Mucosa of rectum (tissue), 2 donors: Measurements from ENCODE around the gene GNPTAB.
"Not testable (repeated sequence)": the region's sequence is repeated elsewhere in the genome, so short reads cannot be mapped to it uniquely, and the experiment has no call there.

Experiments
- H3K27ac ChIP-seq, 2 donors: one replicate each; pipeline ENCODE4 v1.7.0; 2013; ENCODE audit warnings: inconsistent platforms in 2 of 2, low read depth in 2 of 2, low read length in 2 of 2
- H3K27me3 ChIP-seq, 2 donors: one replicate each; pipeline ENCODE4 v1.7.0; 2013; ENCODE audit warnings: low read length in 2 of 2; ENCODE audit not compliant: control insufficient read depth in 2 of 2, insufficient read depth in 2 of 2
- H3K36me3 ChIP-seq, 2 donors: one replicate each; pipeline ENCODE4 v1.7.0; 2013; ENCODE audit warnings: low read length in 2 of 2; ENCODE audit not compliant: control insufficient read depth in 2 of 2, insufficient read depth in 2 of 2
- H3K4me1 ChIP-seq, 2 donors: one replicate each; pipeline ENCODE4 v1.7.0; 2013; ENCODE audit warnings: low read length in 2 of 2, mild to moderate bottlenecking in 1 of 2; ENCODE audit not compliant: control insufficient read depth in 2 of 2, insufficient read depth in 2 of 2
- H3K4me3 ChIP-seq, 2 donors: one replicate each; pipeline ENCODE4 v1.7.0; 2013; ENCODE audit warnings: low read length in 2 of 2
- H3K9ac ChIP-seq, 2 donors: one replicate each; pipeline ENCODE4 v1.7.0; 2013; ENCODE audit warnings: low read length in 2 of 2, low read depth in 1 of 2, mild to moderate bottlenecking in 1 of 2
- H3K9me3 ChIP-seq, 2 donors: one replicate each; pipeline ENCODE4 v1.7.0; 2013; ENCODE audit warnings: low read length in 2 of 2; ENCODE audit not compliant: control insufficient read depth in 2 of 2
- donor health status: healthy.
- donor health status: Normal muscosa, but diverticular disease.

GNPTAB gene

GRCh38 chr12:101745481-101745880, 85.3 kb downstream of the GNPTAB start:
- H3K4me1 ChIP-seq, result no peaks in the 10 kb centered on the region
- no peak overlapping the region for H3K27ac ChIP-seq
- H3K36me3 ChIP-seq, result peaks cover 64 to 65% of the 10 kb centered on the region in 2 donors
- H3K9ac ChIP-seq, result no peak overlapping the region
- no peaks in the 10 kb centered on the region for H3K9me3 ChIP-seq
- no peak overlapping the region for H3K4me3 ChIP-seq
- H3K27me3 ChIP-seq, result no peaks in the 10 kb centered on the region

- no peaks in the 10 kb centered on the region for H3K4me1 ChIP-seq
- H3K27ac ChIP-seq, result peak overlapping the region; percentile 28 to 49
- no peak overlapping the region for H3K4me3 ChIP-seq
- H3K36me3 ChIP-seq, result peaks cover 55 to 59% of the 10 kb centered on the region in 2 donors
- H3K27me3 ChIP-seq, result no peaks in the 10 kb centered on the region
- H3K9ac ChIP-seq, result peak overlapping the region in 1 of 2 donors; percentile 36
- no peaks in the 10 kb centered on the region for H3K9me3 ChIP-seq
These were observed 86.9 kb downstream of the GNPTAB start for GRCh38 chr12:101743724-101744472.

- peak overlapping the region in 1 of 2 donors; percentile 27 for H3K27ac ChIP-seq
- H3K4me1 ChIP-seq, result no peaks in the 10 kb centered on the region
- H3K27me3 ChIP-seq, result no peaks in the 10 kb centered on the region
- no peaks in the 10 kb centered on the region for H3K9me3 ChIP-seq
- H3K9ac ChIP-seq, result no peak overlapping the region
- H3K4me3 ChIP-seq, result no peak overlapping the region
- peaks cover 50 to 59% of the 10 kb centered on the region in 2 donors for H3K36me3 ChIP-seq
These were observed 87.5 kb downstream of the GNPTAB start for GRCh38 chr12:101743242-101743641.

- Histone ChIP-seq H3K9ac (no peak overlapping the region), H3K27me3 (no peaks in the 10 kb centered on the region), H3K27ac (no peak overlapping the region), H3K4me3 (no peak overlapping the region), H3K36me3 (peaks cover 45 to 49% of the 10 kb centered on the region in 2 donors), H3K9me3 (no peaks in the 10 kb centered on the region), H3K4me1 (no peaks in the 10 kb centered on the region)
These were observed 89.8 kb downstream of the GNPTAB start for GRCh38 chr12:101740980-101741379.

GRCh38 chr12:101740566-101740965, 90.2 kb downstream of the GNPTAB start:
- H3K9ac ChIP-seq, result no peak overlapping the region
- H3K4me1 ChIP-seq, result no peaks in the 10 kb centered on the region
- peaks cover 45 to 49% of the 10 kb centered on the region in 2 donors for H3K36me3 ChIP-seq
- H3K4me3 ChIP-seq, result no peak overlapping the region
- H3K9me3 ChIP-seq, result no peaks in the 10 kb centered on the region
- no peaks in the 10 kb centered on the region for H3K27me3 ChIP-seq
- H3K27ac ChIP-seq, result no peak overlapping the region

- no peak within 1 kb of the TSS for H3K27ac ChIP-seq
- no peaks in the 10 kb centered on the region for H3K27me3 ChIP-seq
- peaks cover 35 to 41% of the 10 kb centered on the region in 2 donors for H3K36me3 ChIP-seq
- H3K9ac ChIP-seq, result no peak within 1 kb of the TSS
- no peaks in the 10 kb centered on the region for H3K4me1 ChIP-seq
- no peaks in the 10 kb centered on the region for H3K9me3 ChIP-seq
- no peak within 1 kb of the TSS for H3K4me3 ChIP-seq
These were observed 91.7 kb downstream of the GNPTAB start, which contains the start of gene SYCP3 for GRCh38 chr12:101738920-101739665. Gene SYCP3, minus strand, starts transcription at chr12:101739462. Its CDS starts 1,527 bp downstream, at chr12:101737935.

GRCh38 chr12:101737476-101737875, 93.3 kb downstream of the GNPTAB start:
- H3K4me3 ChIP-seq, result no peak overlapping the region
- no peak overlapping the region for H3K9ac ChIP-seq
- peaks cover 20 to 31% of the 10 kb centered on the region in 2 donors for H3K36me3 ChIP-seq

GRCh38 chr12:101734482-101734881, 96.3 kb downstream of the GNPTAB start:
- H3K27me3 ChIP-seq, H3K9me3 ChIP-seq, H3K4me1 ChIP-seq, H3K4me3 ChIP-seq, H3K27ac ChIP-seq, H3K9ac ChIP-seq: not testable (repeated sequence)
- peaks cover 22 to 25% of the 10 kb centered on the region in 2 donors for H3K36me3 ChIP-seq

More at GRCh38 chr12:101737476-101737875, 93.3 kb downstream of the GNPTAB start:
- Histone ChIP-seq H3K9me3 (no peaks in the 10 kb centered on the region), H3K27me3 (no peaks in the 10 kb centered on the region), H3K27ac (no peak overlapping the region), H3K4me1 (no peaks in the 10 kb centered on the region)

GRCh38 chr12:101733166-101733565, 97.6 kb downstream of the GNPTAB start:
- H3K27me3 ChIP-seq, result no peaks in the 10 kb centered on the region
- H3K9me3 ChIP-seq, result no peaks in the 10 kb centered on the region
- H3K9ac ChIP-seq, result no peak overlapping the region
- peaks cover 14 to 25% of the 10 kb centered on the region in 2 donors for H3K36me3 ChIP-seq
- H3K4me3 ChIP-seq, result no peak overlapping the region
- no peak overlapping the region for H3K27ac ChIP-seq
- H3K4me1 ChIP-seq, result no peaks in the 10 kb centered on the region

GRCh38 chr12:101732318-101732717, 98.4 kb downstream of the GNPTAB start:
- Histone ChIP-seq H3K4me3 (no peak overlapping the region), H3K27ac (no peak overlapping the region), H3K9me3 (no peaks in the 10 kb centered on the region), H3K9ac (no peak overlapping the region), H3K4me1 (no peaks in the 10 kb centered on the region), H3K27me3 (no peaks in the 10 kb centered on the region), H3K36me3 (peaks cover 8 to 20% of the 10 kb centered on the region in 2 donors)
